IgD-negative memory B cell (primary cell): Measurements from ENCODE around the gene SGIP1. TPM values are rescaled to one million over a fixed set of nuclear protein-coding genes. Genes with fewer than 3 reads are reported as not detected.
"Not testable (repeated sequence)": the region's sequence is repeated elsewhere in the genome, so short reads cannot be mapped to it uniquely, and the experiment has no call there.

ENCODE experiments used
- H3K27ac Mint-ChIP-seq, 3 donors: one replicate each; pipeline ENCODE4 v1.8.0; 2020 to 2022; ENCODE audit warnings: mild to moderate bottlenecking in 3 of 3, mixed read lengths in 3 of 3, moderate library complexity in 1 of 3
- H3K27me3 Mint-ChIP-seq: one replicate; pipeline ENCODE4 v1.8.0; 2021; ENCODE audit warnings: mixed read lengths
- H3K36me3 Mint-ChIP-seq: one replicate; pipeline ENCODE4 v1.8.0; 2020; ENCODE audit warnings: mild to moderate bottlenecking, mixed read lengths
- H3K4me1 Mint-ChIP-seq, 3 donors: one replicate each; pipeline ENCODE4 v1.8.0; 2020 to 2022; ENCODE audit warnings: mixed read lengths in 3 of 3, mild to moderate bottlenecking in 1 of 3
- H3K4me3 Mint-ChIP-seq, 4 donors: one replicate each; pipeline ENCODE4 v1.8.0; 2020 to 2022; ENCODE audit warnings: mild to moderate bottlenecking in 4 of 4, mixed read lengths in 4 of 4, moderate library complexity in 3 of 4
- H3K9me3 Mint-ChIP-seq, 3 donors: one replicate each; pipeline ENCODE4 v1.8.0; 2020 to 2021; ENCODE audit warnings: mixed read lengths in 3 of 3, mild to moderate bottlenecking in 1 of 3
- polyA plus RNA-seq: library from polyadenylated mRNA; unstranded; fragments of 300-500 nt; fragmentation: Illumina TruSeq; gene quantifications from one replicate; pipeline ENCODE4 v1.2.3, GENCODE V29; 2021

The SGIP1 gene
- polyA plus RNA-seq, 1 donor from 2014 or later, result 0.71 TPM

- no peak overlapping the region for H3K4me3 Mint-ChIP-seq
- no peaks in the 10 kb centered on the region for H3K4me1 Mint-ChIP-seq
- H3K9me3 Mint-ChIP-seq, result no peaks in the 10 kb centered on the region
- no peak overlapping the region for H3K27ac Mint-ChIP-seq
- H3K27me3 Mint-ChIP-seq, result peaks cover 2% of the 10 kb centered on the region
- H3K36me3 Mint-ChIP-seq, result no peaks in the 10 kb centered on the region
These were observed 25.6 kb downstream of the SGIP1 start for GRCh38 chr1:66559517-66559916.

- Mint-ChIP-seq H3K4me1 (no peaks in the 10 kb centered on the region), H3K27ac (no peak overlapping the region), H3K36me3 (no peaks in the 10 kb centered on the region), H3K4me3 (no peak overlapping the region), H3K27me3 (peaks cover 2% of the 10 kb centered on the region), H3K9me3 (no peaks in the 10 kb centered on the region)
These were observed 28.6 kb downstream of the SGIP1 start for GRCh38 chr1:66562561-66562960.

GRCh38 chr1:66563094-66563800 lies 29.3 kb downstream of the SGIP1 start:
- Mint-ChIP-seq H3K9me3 (no peaks in the 10 kb centered on the region), H3K27ac (no peak overlapping the region), H3K27me3 (peaks cover 3% of the 10 kb centered on the region), H3K4me3 (no peak overlapping the region), H3K36me3 (no peaks in the 10 kb centered on the region), H3K4me1 (no peaks in the 10 kb centered on the region)

GRCh38 chr1:66563941-66564630 lies 30.1 kb downstream of the SGIP1 start:
- no peaks in the 10 kb centered on the region for H3K36me3 Mint-ChIP-seq
- H3K9me3 Mint-ChIP-seq, result no peaks in the 10 kb centered on the region
- no peak overlapping the region for H3K4me3 Mint-ChIP-seq
- no peak overlapping the region for H3K27ac Mint-ChIP-seq
- H3K4me1 Mint-ChIP-seq, result no peaks in the 10 kb centered on the region
- H3K27me3 Mint-ChIP-seq, result peaks cover 4% of the 10 kb centered on the region

GRCh38 chr1:66570196-66570595 lies 36.2 kb downstream of the SGIP1 start:
- Mint-ChIP-seq H3K4me1 (no peaks in the 10 kb centered on the region), H3K9me3 (peaks cover 0 to 4% (median 0%) of the 10 kb centered on the region in 3 donors), H3K36me3 (no peaks in the 10 kb centered on the region), H3K27ac (no peak overlapping the region), H3K27me3 (peaks cover 2% of the 10 kb centered on the region), H3K4me3 (no peak overlapping the region)

GRCh38 chr1:66571789-66572188 lies 37.8 kb downstream of the SGIP1 start:
- no peaks in the 10 kb centered on the region for H3K36me3 Mint-ChIP-seq
- no peak overlapping the region for H3K27ac Mint-ChIP-seq
- H3K4me3 Mint-ChIP-seq, result no peak overlapping the region
- H3K27me3 Mint-ChIP-seq, result peaks cover 4% of the 10 kb centered on the region
- peaks cover 0 to 4% (median 0%) of the 10 kb centered on the region in 3 donors for H3K9me3 Mint-ChIP-seq
- no peaks in the 10 kb centered on the region for H3K4me1 Mint-ChIP-seq

GRCh38 chr1:66575739-66576138 lies 41.8 kb downstream of the SGIP1 start:
- Mint-ChIP-seq H3K4me3 (no peak overlapping the region), H3K27ac (no peak overlapping the region), H3K9me3 (peaks cover 0 to 4% (median 0%) of the 10 kb centered on the region in 3 donors), H3K27me3 (peaks cover 5% of the 10 kb centered on the region), H3K4me1 (no peaks in the 10 kb centered on the region), H3K36me3 (peaks cover 2% of the 10 kb centered on the region)

GRCh38 chr1:66576645-66577044 lies 42.7 kb downstream of the SGIP1 start:
- H3K27me3 Mint-ChIP-seq, result peaks cover 5% of the 10 kb centered on the region

GRCh38 chr1:66578841-66579240 lies 44.9 kb downstream of the SGIP1 start:
- H3K9me3 Mint-ChIP-seq, result no peaks in the 10 kb centered on the region

More at GRCh38 chr1:66576645-66577044, 42.7 kb downstream of the SGIP1 start:
- peaks cover 2% of the 10 kb centered on the region for H3K36me3 Mint-ChIP-seq
- H3K4me3 Mint-ChIP-seq, result no peak overlapping the region
- no peak overlapping the region for H3K27ac Mint-ChIP-seq
- H3K4me1 Mint-ChIP-seq, result no peaks in the 10 kb centered on the region
- peaks cover 0 to 4% (median 0%) of the 10 kb centered on the region in 3 donors for H3K9me3 Mint-ChIP-seq

GRCh38 chr1:66580081-66580480 lies 46.1 kb downstream of the SGIP1 start:
- peaks cover 2% of the 10 kb centered on the region for H3K36me3 Mint-ChIP-seq
- H3K4me1 Mint-ChIP-seq, result no peaks in the 10 kb centered on the region
- peaks cover 5% of the 10 kb centered on the region for H3K27me3 Mint-ChIP-seq
- H3K27ac Mint-ChIP-seq, result no peak overlapping the region
- no peaks in the 10 kb centered on the region for H3K9me3 Mint-ChIP-seq
- no peak overlapping the region for H3K4me3 Mint-ChIP-seq

More at GRCh38 chr1:66578841-66579240, 44.9 kb downstream of the SGIP1 start:
- Mint-ChIP-seq H3K4me1 (no peaks in the 10 kb centered on the region), H3K27me3 (peaks cover 5% of the 10 kb centered on the region), H3K27ac (no peak overlapping the region), H3K4me3 (no peak overlapping the region), H3K36me3 (peaks cover 2% of the 10 kb centered on the region)

- Mint-ChIP-seq H3K9me3 (no peaks in the 10 kb centered on the region), H3K27ac (no peak overlapping the region), H3K27me3 (peaks cover 3% of the 10 kb centered on the region)
These were observed 49.1 kb downstream of the SGIP1 start for GRCh38 chr1:66583021-66583420.

GRCh38 chr1:66585002-66585401 lies 51.0 kb downstream of the SGIP1 start:
- Mint-ChIP-seq H3K27ac (no peak overlapping the region), H3K4me1 (no peaks in the 10 kb centered on the region), H3K4me3 (no peak overlapping the region), H3K27me3 (no peaks in the 10 kb centered on the region), H3K9me3 (no peaks in the 10 kb centered on the region), H3K36me3 (no peaks in the 10 kb centered on the region)

More at GRCh38 chr1:66583021-66583420, 49.1 kb downstream of the SGIP1 start:
- Mint-ChIP-seq H3K4me1 (no peaks in the 10 kb centered on the region), H3K36me3 (peaks cover 2% of the 10 kb centered on the region), H3K4me3 (no peak overlapping the region)

GRCh38 chr1:66589326-66589725 lies 55.4 kb downstream of the SGIP1 start:
- no peaks in the 10 kb centered on the region for H3K36me3 Mint-ChIP-seq

GRCh38 chr1:66592106-66592507 lies 58.2 kb downstream of the SGIP1 start:
- not testable (repeated sequence) for H3K9me3 Mint-ChIP-seq, H3K36me3 Mint-ChIP-seq, H3K4me3 Mint-ChIP-seq, H3K27ac Mint-ChIP-seq, H3K27me3 Mint-ChIP-seq, H3K4me1 Mint-ChIP-seq

More at GRCh38 chr1:66589326-66589725, 55.4 kb downstream of the SGIP1 start:
- Mint-ChIP-seq H3K4me1 (no peaks in the 10 kb centered on the region), H3K4me3 (no peak overlapping the region), H3K27ac (no peak overlapping the region), H3K27me3 (peaks cover 5% of the 10 kb centered on the region), H3K9me3 (no peaks in the 10 kb centered on the region)

GRCh38 chr1:66596191-66596590 lies 62.2 kb downstream of the SGIP1 start:
- H3K27me3 Mint-ChIP-seq, result peaks cover 12% of the 10 kb centered on the region
- H3K36me3 Mint-ChIP-seq, result no peaks in the 10 kb centered on the region
- peaks cover 0 to 5% (median 2%) of the 10 kb centered on the region in 3 donors for H3K9me3 Mint-ChIP-seq
- no peaks in the 10 kb centered on the region for H3K4me1 Mint-ChIP-seq
- no peak overlapping the region for H3K27ac Mint-ChIP-seq
- no peak overlapping the region for H3K4me3 Mint-ChIP-seq

- Mint-ChIP-seq H3K4me1 (no peaks in the 10 kb centered on the region), H3K27me3 (peaks cover 13% of the 10 kb centered on the region), H3K36me3 (no peaks in the 10 kb centered on the region), H3K9me3 (peaks cover 0 to 5% (median 2%) of the 10 kb centered on the region in 3 donors), H3K4me3 (no peak overlapping the region), H3K27ac (no peak overlapping the region)
These were observed 63.5 kb downstream of the SGIP1 start for GRCh38 chr1:66597500-66597899.
